Measurements from ENCODE around the gene ATE1.
"Not testable (repeated sequence)": the region's sequence is repeated elsewhere in the genome, so short reads cannot be mapped to it uniquely, and the experiment has no call there.

The ATE1 gene

GRCh38 chr10:121832647-121833046, 95.2 kb downstream of the ATE1 start:
- DNase-seq (ENCODE audit: low read depth in 3 of 3): no peak

GRCh38 chr10:121831777-121832176, 96.1 kb downstream of the ATE1 start:
- no peak for DNase-seq (ENCODE audit: low read depth in 3 of 3)

- DNase-seq (ENCODE audit: low read depth in 3 of 3): no peak
Observed at GRCh38 chr10:121831237-121831636, 96.6 kb downstream of the ATE1 start.

DNA sequence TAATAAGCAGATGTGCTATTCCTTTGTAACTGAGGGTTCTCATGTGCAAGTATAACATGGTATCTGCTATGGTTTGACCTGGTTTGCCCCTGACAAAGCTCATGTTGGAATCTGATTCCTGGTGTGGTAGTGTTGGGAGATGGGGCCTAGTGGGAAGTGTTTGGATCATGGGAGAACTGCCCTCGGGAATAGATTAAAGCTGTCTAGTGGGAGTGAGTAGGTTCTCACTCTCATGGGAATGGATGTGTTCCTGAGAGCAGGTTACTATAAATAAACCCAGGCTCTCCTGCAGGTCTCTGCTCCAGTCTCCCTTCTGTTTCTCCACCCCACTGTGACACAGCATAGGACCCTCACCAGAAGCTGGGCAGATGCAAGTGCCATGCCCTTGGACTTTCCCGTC, 97.7 kb downstream of the ATE1 start:
- DNase-seq (ENCODE audit: low read depth in 3 of 3): no peak

DNA sequence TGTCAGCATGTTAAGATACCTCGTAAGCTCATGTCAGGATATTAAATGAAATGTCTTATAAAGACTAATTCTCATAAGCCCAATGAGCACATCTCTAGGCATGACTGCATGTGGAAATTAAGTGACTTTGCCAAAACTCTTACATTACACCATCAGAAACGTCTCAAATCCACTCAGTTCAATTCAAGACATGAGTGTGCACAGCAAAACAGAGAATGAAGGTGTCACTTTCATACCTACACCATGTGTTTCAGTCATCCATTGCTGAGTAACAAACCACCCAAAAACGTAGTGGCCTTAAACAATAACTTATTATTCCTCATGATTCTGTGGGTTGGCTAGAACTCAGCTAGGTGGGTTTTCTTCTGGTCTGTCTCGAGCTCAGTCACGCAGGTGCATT, 99.8 kb downstream of the ATE1 start:
- no peak for DNase-seq (ENCODE audit: low read depth in 3 of 3)

DNA sequence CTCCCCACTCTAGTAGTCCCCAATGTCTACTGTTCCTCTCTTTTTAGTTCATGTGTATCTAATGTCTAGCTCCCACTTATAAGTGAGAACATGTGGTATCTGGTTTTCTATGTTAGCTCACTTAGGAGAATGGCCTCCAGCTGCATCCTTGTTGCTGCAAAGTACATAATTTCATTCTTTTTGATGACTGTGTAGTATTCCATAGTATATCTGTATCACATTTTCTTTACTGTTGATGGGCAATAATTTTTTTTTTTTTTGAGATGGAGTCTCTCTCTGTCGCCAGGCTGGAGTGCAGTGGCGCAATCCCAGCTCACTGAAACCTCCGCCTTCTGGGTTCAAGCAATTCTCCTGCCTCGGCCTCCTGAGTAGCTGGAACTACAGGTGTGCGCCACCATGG, 101.1 kb downstream of the ATE1 start:
- DNase-seq (ENCODE audit: low read depth in 3 of 3): not testable (repeated sequence)

GRCh38 chr10:121823993-121824463, 103.8 kb downstream of the ATE1 start:
- DNase-seq (ENCODE audit: low read depth in 3 of 3): no peak

GRCh38 chr10:121822724-121823123, 105.1 kb downstream of the ATE1 start:
- DNase-seq (ENCODE audit: low read depth in 3 of 3): no peak

DNA sequence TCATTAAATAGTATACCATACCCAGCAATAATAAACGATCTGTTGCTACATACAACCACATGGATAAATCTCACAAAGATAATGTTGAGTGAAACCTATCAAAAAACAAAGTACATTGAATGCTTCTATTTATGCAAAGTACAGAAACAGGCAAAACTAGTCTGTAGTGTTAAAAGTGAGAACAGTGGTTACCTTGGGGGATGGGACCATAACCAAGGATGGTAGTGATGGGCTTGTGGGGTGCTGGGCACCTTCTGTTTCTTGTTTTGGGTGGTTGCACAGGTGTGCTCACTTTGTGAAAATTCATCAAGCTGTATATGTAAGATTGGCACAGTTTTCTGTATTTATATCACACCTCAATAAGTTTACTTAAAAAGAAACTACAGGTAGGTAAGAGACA, 105.7 kb downstream of the ATE1 start:
- no peak for DNase-seq (ENCODE audit: low read depth in 3 of 3)

- DNase-seq (ENCODE audit: low read depth in 3 of 3): no peak
Observed at GRCh38 chr10:121819049-121819448, 108.8 kb downstream of the ATE1 start.

DNA sequence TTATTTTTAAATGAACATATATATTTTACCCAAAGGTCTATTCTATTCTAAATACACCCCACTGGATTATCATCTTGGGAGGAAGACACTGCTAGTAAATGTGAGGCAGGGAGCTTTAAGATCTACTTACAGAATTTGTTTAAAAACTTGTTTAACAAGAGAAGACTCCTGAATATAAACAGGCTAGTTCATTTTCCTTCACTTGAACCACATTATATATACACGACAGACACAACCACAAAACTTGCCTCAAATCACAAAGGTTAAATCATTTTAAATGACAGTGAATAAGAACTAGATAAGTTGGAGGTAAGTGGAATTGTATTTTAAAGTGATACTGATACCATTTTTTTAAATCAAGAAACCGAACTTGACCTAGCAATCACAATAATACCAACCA, 109.2 kb downstream of the ATE1 start:
- DNase-seq (ENCODE audit: low read depth in 3 of 3): no peak

GRCh38 chr10:121816197-121816596, 111.6 kb downstream of the ATE1 start:
- DNase-seq (ENCODE audit: low read depth in 3 of 3): no peak

DNA sequence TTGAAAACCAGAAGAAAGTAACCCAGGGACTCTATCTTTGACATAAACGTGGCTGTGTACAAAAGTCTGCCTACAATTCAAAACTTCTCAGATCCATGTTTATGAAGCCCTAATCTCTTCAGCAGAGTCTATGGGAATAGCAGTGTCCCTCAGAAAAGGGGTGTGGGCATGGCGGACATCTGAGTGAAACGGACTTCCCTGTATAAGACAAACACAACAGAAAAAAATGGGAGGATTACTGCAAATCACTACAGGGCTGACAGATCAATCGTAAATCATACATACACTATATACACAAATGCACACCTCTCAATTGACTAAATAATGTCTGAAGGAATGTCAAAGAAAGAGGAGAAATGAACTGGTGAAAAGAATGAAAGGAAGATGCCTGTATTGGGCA, 114.0 kb downstream of the ATE1 start:
- no peak for DNase-seq (ENCODE audit: low read depth in 3 of 3)

- no peak for DNase-seq (ENCODE audit: low read depth in 3 of 3)
Observed at GRCh38 chr10:121813211-121813815, 114.5 kb downstream of the ATE1 start.

GRCh38 chr10:121812031-121812430, 115.8 kb downstream of the ATE1 start:
- no peak for DNase-seq (ENCODE audit: low read depth in 3 of 3)

- DNase-seq (ENCODE audit: low read depth in 3 of 3): no peak
Observed at GRCh38 chr10:121811386-121811785, 116.4 kb downstream of the ATE1 start.

DNA sequence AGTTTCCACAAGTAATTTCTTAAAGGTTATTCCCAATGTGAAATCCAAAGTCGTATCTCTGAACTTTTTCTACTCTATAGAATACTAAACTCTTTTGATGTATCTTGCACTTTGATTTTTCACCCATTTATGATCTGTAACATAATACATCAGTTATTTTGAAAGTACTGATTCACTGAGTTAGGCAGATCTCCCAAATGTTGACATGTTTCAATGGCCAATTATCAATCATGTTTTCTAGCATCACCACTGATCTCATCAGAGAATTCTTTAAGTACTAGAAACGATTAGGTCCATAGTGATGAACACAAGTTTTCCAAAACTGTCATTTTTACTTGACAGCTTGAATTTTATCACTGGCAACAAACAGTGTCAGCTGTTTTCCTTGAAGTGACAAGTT, 119.0 kb downstream of the ATE1 start:
- DNase-seq (ENCODE audit: low read depth in 3 of 3): no peak

GRCh38 chr10:121804460-121804859, 123.4 kb downstream of the ATE1 start:
- DNase-seq (ENCODE audit: low read depth in 3 of 3): no peak

- DNase-seq (ENCODE audit: low read depth in 3 of 3): no peak
Observed at GRCh38 chr10:121803611-121804010, 124.2 kb downstream of the ATE1 start.

DNA sequence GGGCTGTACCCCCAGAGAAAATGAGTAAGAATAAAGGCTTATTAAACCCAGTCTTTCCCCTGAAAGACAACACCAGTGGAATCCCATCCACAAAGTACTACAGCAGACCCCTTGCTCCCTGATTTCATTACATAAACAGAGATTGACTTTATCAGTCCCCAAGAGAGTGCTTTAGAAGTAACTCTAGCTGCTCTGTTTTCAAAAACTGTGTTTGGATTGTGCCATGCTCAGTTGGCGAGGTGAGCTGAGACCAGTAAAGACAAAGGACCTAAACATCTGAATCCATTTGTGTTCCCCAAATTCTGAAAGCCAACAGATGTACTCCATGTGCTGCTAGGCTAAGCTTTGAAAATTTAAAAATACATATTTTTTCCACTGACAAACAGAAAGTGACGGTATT, 127.0 kb downstream of the ATE1 start:
- DNase-seq (ENCODE audit: low read depth in 3 of 3): no peak

- no peak for DNase-seq (ENCODE audit: low read depth in 3 of 3)
Observed at GRCh38 chr10:121800146-121800545, 127.7 kb downstream of the ATE1 start.

- no peak for DNase-seq (ENCODE audit: low read depth in 3 of 3)
Observed at GRCh38 chr10:121797490-121797889, 130.3 kb downstream of the ATE1 start.

- DNase-seq (ENCODE audit: low read depth in 3 of 3): no peak
Observed at GRCh38 chr10:121796342-121796741, 131.5 kb downstream of the ATE1 start.

GRCh38 chr10:121792198-121792597, 135.6 kb downstream of the ATE1 start:
- no peak for DNase-seq (ENCODE audit: low read depth in 3 of 3)

Measured in stimulated activated CD4-positive, alpha-beta T cell treated with anti-CD3 and anti-CD28 coated beads, TNF-alpha, amount 100 ng/mL, for 24 hours (primary cell).